ENCODE data around the gene SOWAHC. TPM values are rescaled to one million over a fixed set of nuclear protein-coding genes. Genes with fewer than 3 reads are reported as not detected.

SOWAHC gene
- total RNA-seq, 1 donor from 2014 or later = 5.7 TPM

GRCh38 chr2:109629867-109630266 lies 15.7 kb downstream of the SOWAHC start:
- Histone ChIP-seq H3K36me3 (no peaks in the 10 kb centered on the region), H3F3A (ENCODE audit: low read depth) (no peaks in the 10 kb centered on the region), H3K27ac (no peak overlapping the region), H3K27me3 (no peaks in the 10 kb centered on the region), H4K20me1 (ENCODE audit: low read depth) (no peaks in the 10 kb centered on the region), H3K4me1 (no peaks in the 10 kb centered on the region), H3K4me2 (no peak overlapping the region), H3K9ac (no peak overlapping the region), H2AFZ (replicated peaks) (no peak overlapping the region), H3K79me2 (ENCODE audit: low read depth) (no peaks in the 10 kb centered on the region), H3K4me3 (no peak overlapping the region), H3K9me3 (ENCODE audit: low read depth) (no peaks in the 10 kb centered on the region)
- Mint-ChIP-seq H3K9me3 (peaks cover 2% of the 10 kb centered on the region), H3K27me3 (ENCODE audit: insufficient read depth, low read depth) (peaks cover 8% of the 10 kb centered on the region), H3K27ac (no peak overlapping the region), H3K4me3 (no peak overlapping the region), H3K36me3 (no peaks in the 10 kb centered on the region), H3K4me1 (peaks cover 2% of the 10 kb centered on the region)
- TF ChIP-seq CTCF (IDR thresholded peaks at IDR 0.05) (no peak), EZH2 (IDR thresholded peaks at IDR 0.05) (no peak), EZH2phosphoT487 (IDR thresholded peaks at IDR 0.05) (no peak)
- no peak for DNase-seq (ENCODE audit: low spot score)

GRCh38 chr2:109630441-109631430 lies 16.6 kb downstream of the SOWAHC start:
- H3K9me3 ChIP-seq (ENCODE audit: low read depth) = no peaks in the 10 kb centered on the region
- TF ChIP-seq EZH2 (IDR thresholded peaks at IDR 0.05) (no peak), CTCF (IDR thresholded peaks at IDR 0.05) (no peak), EZH2phosphoT487 (IDR thresholded peaks at IDR 0.05) (no peak)
- no peaks in the 10 kb centered on the region for H3K36me3 Mint-ChIP-seq

DNA sequence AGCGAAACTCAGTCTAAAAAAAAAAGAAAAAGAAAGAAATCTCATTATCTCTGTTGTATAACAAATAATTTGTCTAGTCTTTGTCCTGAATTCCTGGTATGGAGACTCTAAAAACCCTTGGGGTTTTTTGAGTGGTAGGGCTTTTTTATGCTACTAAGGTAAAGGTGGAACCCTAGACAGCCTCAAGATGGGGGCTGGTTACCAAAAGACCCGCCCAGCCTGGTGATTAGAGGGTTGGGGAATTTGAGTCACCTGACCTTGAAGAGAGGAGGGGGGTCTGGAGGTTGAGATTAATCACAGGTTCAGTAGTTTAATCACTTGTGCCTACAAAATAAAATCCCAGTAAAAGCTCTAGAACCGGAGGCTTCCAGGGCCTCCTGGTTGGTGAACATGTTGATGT lies 17.6 kb downstream of the SOWAHC start:
- Mint-ChIP-seq H3K36me3 (no peaks in the 10 kb centered on the region), H3K27ac (no peak overlapping the region), H3K4me1 (peaks cover 2% of the 10 kb centered on the region), H3K27me3 (ENCODE audit: insufficient read depth, low read depth) (peaks cover 8% of the 10 kb centered on the region), H3K4me3 (no peak overlapping the region), H3K9me3 (peaks cover 2% of the 10 kb centered on the region)
- Histone ChIP-seq H3K4me2 (no peak overlapping the region), H3F3A (ENCODE audit: low read depth) (no peaks in the 10 kb centered on the region), H3K9me3 (ENCODE audit: low read depth) (no peaks in the 10 kb centered on the region), H2AFZ (replicated peaks) (no peak overlapping the region), H3K4me3 (no peak overlapping the region), H3K27me3 (no peaks in the 10 kb centered on the region), H3K36me3 (no peaks in the 10 kb centered on the region), H3K4me1 (no peaks in the 10 kb centered on the region), H3K79me2 (ENCODE audit: low read depth) (no peaks in the 10 kb centered on the region), H4K20me1 (ENCODE audit: low read depth) (no peaks in the 10 kb centered on the region), H3K27ac (no peak overlapping the region), H3K9ac (no peak overlapping the region)
- TF ChIP-seq CTCF (IDR thresholded peaks at IDR 0.05) = no peak
- TF ChIP-seq EZH2 (IDR thresholded peaks at IDR 0.05) = no peak
- TF ChIP-seq EZH2phosphoT487 (IDR thresholded peaks at IDR 0.05) = no peak
- no peak for DNase-seq (ENCODE audit: low spot score)

More at GRCh38 chr2:109630441-109631430, 16.6 kb downstream of the SOWAHC start:
- no peak for DNase-seq (ENCODE audit: low spot score)
- H3K27ac ChIP-seq = no peak overlapping the region
- H3K4me2 ChIP-seq = no peak overlapping the region
- Mint-ChIP-seq H3K27ac (no peak overlapping the region), H3K4me3 (no peak overlapping the region), H3K9me3 (peaks cover 2% of the 10 kb centered on the region), H3K4me1 (peaks cover 2% of the 10 kb centered on the region), H3K27me3 (ENCODE audit: insufficient read depth, low read depth) (peaks cover 8% of the 10 kb centered on the region)
- no peaks in the 10 kb centered on the region for H3F3A ChIP-seq (ENCODE audit: low read depth)
- H3K4me1 ChIP-seq = no peaks in the 10 kb centered on the region
- no peaks in the 10 kb centered on the region for H3K79me2 ChIP-seq (ENCODE audit: low read depth)
- H3K9ac ChIP-seq = no peak overlapping the region
- H3K27me3 ChIP-seq = no peaks in the 10 kb centered on the region
- H2AFZ ChIP-seq (replicated peaks) = no peak overlapping the region
- no peaks in the 10 kb centered on the region for H4K20me1 ChIP-seq (ENCODE audit: low read depth)
- no peaks in the 10 kb centered on the region for H3K36me3 ChIP-seq
- no peak overlapping the region for H3K4me3 ChIP-seq
